GM23338 (cell line): ENCODE measurements around the gene CARD10.

Experiments
- EZH2 ChIP-seq: fragments of 200-600 bp; sonication (generic); IDR thresholded peaks from one replicate; pipeline ENCODE4 v1.8.0; 2017; ENCODE audit warnings: antibody characterized with exemption, mild to moderate bottlenecking, low read depth; ENCODE audit not compliant: unreplicated experiment
- POLR2AphosphoS5 ChIP-seq: IDR thresholded peaks from 2 replicates; pipeline ENCODE4 v1.6.1; 2016; ENCODE audit warnings: antibody characterized with exemption, low read depth
- REST ChIP-seq: IDR thresholded peaks from one replicate; pipeline ENCODE4 v1.6.1; 2018; ENCODE audit warnings: antibody characterized with exemption; ENCODE audit not compliant: unreplicated experiment
- TF ChIP-seq, protein P1 (sequence below), 2 experiments: fragments of 200-600 bp in 1 of 2; sonication (generic) in 1 of 2; conservative IDR thresholded peaks; 2 replicates each; pipeline versions ENCODE4 v1.5.1 to v1.6.1; 2016 to 2017; ENCODE audit warnings: antibody characterized with exemption in 2 of 2, low read depth in 2 of 2, mild to moderate bottlenecking in 2 of 2, moderate library complexity in 1 of 2
- TF ChIP-seq, protein P2 (sequence below): IDR thresholded peaks from 2 replicates; pipeline ENCODE4 v1.6.1; 2016; ENCODE audit warnings: antibody characterized with exemption

GRCh38 chr22:37505989-37506388 lies 13.2 kb downstream of the CARD10 start:
- TF ChIP-seq, protein P1, sequence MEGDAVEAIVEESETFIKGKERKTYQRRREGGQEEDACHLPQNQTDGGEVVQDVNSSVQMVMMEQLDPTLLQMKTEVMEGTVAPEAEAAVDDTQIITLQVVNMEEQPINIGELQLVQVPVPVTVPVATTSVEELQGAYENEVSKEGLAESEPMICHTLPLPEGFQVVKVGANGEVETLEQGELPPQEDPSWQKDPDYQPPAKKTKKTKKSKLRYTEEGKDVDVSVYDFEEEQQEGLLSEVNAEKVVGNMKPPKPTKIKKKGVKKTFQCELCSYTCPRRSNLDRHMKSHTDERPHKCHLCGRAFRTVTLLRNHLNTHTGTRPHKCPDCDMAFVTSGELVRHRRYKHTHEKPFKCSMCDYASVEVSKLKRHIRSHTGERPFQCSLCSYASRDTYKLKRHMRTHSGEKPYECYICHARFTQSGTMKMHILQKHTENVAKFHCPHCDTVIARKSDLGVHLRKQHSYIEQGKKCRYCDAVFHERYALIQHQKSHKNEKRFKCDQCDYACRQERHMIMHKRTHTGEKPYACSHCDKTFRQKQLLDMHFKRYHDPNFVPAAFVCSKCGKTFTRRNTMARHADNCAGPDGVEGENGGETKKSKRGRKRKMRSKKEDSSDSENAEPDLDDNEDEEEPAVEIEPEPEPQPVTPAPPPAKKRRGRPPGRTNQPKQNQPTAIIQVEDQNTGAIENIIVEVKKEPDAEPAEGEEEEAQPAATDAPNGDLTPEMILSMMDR (conservative IDR thresholded peaks at IDR 0.05; ENCODE audit: low read depth in 2 of 2), result no peak
- no peak for TF ChIP-seq EZH2
- TF ChIP-seq, protein P2, sequence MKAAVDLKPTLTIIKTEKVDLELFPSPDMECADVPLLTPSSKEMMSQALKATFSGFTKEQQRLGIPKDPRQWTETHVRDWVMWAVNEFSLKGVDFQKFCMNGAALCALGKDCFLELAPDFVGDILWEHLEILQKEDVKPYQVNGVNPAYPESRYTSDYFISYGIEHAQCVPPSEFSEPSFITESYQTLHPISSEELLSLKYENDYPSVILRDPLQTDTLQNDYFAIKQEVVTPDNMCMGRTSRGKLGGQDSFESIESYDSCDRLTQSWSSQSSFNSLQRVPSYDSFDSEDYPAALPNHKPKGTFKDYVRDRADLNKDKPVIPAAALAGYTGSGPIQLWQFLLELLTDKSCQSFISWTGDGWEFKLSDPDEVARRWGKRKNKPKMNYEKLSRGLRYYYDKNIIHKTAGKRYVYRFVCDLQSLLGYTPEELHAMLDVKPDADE, result no peak
- no peak for TF ChIP-seq REST
- TF ChIP-seq POLR2AphosphoS5, result no peak
